ENCODE measurements around the gene PSMB7.

DNA sequence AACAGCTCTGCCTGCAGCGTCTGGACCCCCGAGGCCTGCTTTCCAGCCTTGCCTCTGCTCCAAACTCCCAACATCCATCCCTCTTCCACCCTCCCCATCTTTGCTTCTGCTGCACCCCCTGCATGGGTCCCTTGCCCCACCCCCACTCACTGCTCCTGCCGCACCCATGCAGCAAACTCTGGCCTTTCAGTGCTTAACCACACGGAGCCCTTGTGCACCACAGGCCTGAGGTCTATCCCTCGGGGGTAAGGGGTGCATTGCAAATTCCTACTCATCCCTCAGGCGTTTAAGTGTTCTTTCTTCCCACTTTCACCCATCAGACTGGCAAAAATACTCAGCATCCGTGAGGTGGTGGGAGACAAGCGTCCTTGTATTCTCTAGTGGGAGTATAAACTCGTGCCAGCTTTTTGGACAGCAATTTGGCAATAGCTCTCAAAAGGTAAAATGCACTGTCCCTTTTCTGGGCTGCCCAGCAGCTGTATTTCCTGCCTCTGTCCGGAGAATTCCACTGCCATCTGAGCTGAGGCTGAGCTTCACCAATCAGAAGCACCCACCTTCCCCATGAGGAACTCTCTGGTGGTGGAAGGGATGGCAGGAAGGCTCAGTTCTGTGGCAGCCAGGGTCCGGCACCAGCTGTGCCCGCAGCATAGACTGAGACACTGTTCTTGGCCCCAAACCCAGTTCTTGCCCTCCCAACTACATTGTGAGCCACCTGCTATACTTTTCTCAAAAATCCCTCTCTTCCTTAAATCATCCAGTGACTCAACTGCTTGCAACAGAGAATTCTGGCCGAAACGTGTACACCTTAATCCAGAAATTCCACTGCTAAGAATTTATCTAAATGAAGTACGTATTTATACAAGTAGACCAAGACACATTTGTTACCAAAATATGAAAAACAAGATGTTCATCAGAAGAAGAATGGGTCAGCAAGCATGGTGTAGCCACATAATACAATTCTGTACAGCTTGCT lies 15.0 kb downstream of the PSMB7 start:
- TF ChIP-seq, protein P1, sequence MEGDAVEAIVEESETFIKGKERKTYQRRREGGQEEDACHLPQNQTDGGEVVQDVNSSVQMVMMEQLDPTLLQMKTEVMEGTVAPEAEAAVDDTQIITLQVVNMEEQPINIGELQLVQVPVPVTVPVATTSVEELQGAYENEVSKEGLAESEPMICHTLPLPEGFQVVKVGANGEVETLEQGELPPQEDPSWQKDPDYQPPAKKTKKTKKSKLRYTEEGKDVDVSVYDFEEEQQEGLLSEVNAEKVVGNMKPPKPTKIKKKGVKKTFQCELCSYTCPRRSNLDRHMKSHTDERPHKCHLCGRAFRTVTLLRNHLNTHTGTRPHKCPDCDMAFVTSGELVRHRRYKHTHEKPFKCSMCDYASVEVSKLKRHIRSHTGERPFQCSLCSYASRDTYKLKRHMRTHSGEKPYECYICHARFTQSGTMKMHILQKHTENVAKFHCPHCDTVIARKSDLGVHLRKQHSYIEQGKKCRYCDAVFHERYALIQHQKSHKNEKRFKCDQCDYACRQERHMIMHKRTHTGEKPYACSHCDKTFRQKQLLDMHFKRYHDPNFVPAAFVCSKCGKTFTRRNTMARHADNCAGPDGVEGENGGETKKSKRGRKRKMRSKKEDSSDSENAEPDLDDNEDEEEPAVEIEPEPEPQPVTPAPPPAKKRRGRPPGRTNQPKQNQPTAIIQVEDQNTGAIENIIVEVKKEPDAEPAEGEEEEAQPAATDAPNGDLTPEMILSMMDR (IDR thresholded peaks at IDR 0.05): no peak
- TF ChIP-seq POLR2A (IDR thresholded peaks at IDR 0.05): no peak
